ENCODE results near the gene MBP.

DNA sequence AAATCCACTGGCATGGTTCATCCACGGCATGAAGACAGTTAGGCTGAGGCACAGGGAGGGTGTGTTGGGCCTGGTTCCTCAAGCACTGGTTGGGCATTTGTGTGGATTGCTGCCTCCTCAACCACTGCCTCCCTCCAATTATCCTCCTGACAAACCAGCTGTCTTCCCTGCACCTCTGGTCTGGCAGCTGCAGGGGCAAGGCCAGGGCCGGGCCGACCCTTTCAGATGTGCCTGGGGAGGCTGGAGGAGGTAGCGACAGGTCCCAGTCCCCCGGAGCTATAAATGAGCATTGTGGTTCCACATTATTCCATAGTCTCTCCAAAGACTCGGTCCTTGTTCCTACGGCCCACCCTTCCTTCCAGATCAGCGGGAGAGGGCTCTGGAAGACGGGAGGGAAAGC is 86.2 kb downstream of the MBP start:
- TF ChIP-seq, protein P1, sequence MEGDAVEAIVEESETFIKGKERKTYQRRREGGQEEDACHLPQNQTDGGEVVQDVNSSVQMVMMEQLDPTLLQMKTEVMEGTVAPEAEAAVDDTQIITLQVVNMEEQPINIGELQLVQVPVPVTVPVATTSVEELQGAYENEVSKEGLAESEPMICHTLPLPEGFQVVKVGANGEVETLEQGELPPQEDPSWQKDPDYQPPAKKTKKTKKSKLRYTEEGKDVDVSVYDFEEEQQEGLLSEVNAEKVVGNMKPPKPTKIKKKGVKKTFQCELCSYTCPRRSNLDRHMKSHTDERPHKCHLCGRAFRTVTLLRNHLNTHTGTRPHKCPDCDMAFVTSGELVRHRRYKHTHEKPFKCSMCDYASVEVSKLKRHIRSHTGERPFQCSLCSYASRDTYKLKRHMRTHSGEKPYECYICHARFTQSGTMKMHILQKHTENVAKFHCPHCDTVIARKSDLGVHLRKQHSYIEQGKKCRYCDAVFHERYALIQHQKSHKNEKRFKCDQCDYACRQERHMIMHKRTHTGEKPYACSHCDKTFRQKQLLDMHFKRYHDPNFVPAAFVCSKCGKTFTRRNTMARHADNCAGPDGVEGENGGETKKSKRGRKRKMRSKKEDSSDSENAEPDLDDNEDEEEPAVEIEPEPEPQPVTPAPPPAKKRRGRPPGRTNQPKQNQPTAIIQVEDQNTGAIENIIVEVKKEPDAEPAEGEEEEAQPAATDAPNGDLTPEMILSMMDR (IDR thresholded peaks at IDR 0.05), result no peak
- TF ChIP-seq POLR2A (IDR thresholded peaks at IDR 0.05), result no peak

Data from lower leg skin (tissue), 3 donors.